Superior temporal gyrus (tissue), 1 donor: ENCODE measurements around the gene KCNE2.
A peak's percentile ranks its signal among the peaks of the same experiment; 100 is the strongest.

Source experiments
- DNase-seq: peaks from one replicate; pipeline ENCODE4 v3.0.0-alpha.2; 2016; ENCODE audit errors: extremely low spot score

The KCNE2 gene

GRCh38 chr21:34363733-34364132 lies at the start of gene KCNE2:
Gene KCNE2, plus strand, starts transcription at chr21:34364006. Its CDS starts 6,473 bp downstream, at chr21:34370479.
- no peak for DNase-seq

- no peak for DNase-seq
Observed at GRCh38 chr21:34319585-34319984, 44.2 kb upstream of the KCNE2 start.

DNA sequence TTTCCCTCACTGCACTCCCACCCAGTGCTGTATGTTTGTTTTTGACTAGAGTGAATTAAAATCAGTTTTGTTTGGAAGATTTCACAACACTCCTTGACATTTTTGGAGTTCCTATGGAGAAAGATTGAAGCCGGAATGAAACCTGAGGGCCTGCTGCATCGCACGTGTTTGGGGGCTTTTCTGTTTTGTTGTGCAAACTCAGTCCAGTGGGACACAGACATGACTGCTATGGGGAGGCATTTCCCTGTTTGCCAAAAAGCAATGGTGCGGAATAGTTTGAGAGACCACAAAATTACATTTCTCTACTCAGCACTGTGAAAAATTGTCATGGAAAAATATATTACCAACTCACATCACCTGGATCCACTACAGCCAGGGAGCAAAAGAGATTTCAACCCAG lies 43.8 kb upstream of the KCNE2 start:
- DNase-seq: no peak

- no peak for DNase-seq
Observed at GRCh38 chr21:34330055-34330454, 33.8 kb upstream of the KCNE2 start.

GRCh38 chr21:34331726-34332125 lies 32.1 kb upstream of the KCNE2 start:
- DNase-seq: no peak

DNA sequence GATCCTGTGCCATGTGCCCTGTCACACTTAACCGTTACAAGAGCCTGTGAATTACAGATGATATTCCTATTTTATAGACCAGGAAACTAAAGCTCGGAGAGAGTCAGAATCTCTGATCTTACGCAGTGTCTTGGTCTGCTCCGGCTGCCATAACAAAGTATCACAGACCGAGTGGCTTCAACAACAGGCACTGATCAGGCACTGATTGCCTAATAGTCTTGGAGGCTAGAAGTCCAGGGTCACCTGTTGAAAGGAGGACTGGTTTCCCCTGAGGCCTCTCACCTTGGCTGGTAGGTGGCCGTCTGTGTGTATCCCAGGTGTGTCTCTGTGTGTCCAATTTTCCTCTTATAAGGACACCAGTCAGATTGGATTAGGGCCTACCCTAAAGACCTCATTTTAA lies 31.5 kb upstream of the KCNE2 start:
- DNase-seq: no peak

GRCh38 chr21:34333121-34333739 lies 30.6 kb upstream of the KCNE2 start:
- peak; percentile 17 for DNase-seq

DNA sequence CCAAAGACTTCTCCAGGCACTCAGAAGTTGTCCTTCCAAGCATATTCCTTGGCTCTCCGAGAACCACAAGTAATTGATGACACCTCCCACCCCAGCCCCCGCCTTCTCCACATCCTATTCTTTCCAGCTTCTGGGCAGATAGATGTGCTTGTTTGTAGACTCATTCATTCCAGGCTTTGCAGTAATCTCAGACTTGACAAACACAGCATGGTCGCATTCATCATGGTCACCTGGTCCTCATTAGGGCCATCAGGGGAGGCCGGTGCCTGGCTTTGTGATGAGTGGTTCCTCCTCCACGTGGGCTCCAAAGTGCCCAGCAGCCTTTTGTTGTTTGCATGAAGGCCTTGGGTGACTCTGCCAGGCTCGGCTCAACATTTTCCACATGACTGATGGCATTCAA lies 28.5 kb upstream of the KCNE2 start:
- DNase-seq: no peak

DNA sequence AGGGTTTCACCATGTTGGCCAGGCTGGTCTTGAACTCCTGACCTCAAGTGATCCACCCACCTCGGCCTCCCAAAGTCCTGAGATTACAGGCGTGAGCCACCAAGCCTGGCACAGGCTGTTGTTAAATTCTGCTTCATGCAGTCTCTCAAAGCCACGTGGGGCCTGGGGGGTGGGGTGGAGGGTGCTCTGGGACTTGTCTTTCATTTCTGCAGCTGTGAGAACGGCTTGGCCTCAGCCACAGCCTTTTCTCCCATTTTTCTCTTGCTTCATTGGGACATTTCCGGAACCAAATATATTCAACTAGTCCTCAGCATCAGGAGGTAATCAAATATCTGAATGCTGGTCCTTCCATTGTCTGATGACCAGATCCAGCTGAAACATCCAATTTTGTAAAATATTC lies 27.6 kb upstream of the KCNE2 start:
- no peak for DNase-seq

DNA sequence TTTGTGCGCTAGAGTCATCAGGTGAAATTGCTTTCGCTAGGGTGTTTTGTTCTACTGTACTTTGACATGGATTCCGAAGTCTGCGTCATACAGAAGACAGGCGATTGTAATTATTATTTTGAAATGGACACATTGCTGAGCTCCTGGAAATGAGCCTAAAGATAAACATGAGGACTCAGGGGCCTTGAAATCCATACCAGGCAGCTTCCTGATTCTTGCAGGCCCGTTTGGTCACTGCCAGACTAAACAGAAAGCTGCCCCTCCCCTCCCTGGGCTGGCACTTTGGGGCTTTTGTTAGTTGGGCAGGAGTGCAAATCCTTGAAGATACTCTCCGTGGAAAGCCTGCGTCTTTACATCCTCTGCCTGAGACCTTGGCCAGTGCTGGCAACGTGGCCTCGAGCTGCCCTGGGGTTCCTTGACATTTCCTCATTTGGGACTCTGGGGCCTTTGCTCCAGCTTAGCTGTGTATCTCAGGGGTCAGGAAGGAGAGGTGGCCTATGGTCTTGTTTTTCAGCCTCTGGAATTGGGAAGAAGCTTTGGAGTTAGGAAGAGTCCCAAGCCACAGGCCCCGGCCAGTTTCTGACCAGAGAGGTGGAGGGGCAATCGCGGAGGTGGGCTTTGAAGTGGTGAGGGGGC lies 26.9 kb upstream of the KCNE2 start:
- no peak for DNase-seq

DNA sequence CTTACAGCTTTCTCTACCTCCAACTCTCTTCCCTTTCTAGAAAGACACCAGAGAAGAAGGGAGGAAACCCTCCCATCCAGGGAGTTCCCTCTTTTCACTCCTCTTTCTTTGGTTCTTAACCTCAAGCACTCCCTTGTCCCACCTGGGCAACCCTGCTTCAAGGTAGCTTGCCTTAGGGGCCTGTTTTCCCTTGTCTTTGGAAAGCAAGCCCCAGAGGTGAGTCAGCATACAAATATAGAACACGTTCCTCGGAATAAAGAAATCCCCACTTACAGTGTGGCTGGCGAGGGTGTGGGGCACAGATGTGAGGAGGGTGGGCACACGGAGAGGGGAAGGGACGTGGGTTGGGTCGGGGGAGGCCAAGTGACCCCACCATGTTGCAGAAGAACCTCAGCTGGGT lies 26.1 kb upstream of the KCNE2 start:
- DNase-seq: no peak

GRCh38 chr21:34338226-34338625 lies 25.6 kb upstream of the KCNE2 start:
- no peak for DNase-seq

- DNase-seq: no peak
Observed at GRCh38 chr21:34340061-34340460, 23.7 kb upstream of the KCNE2 start.

DNA sequence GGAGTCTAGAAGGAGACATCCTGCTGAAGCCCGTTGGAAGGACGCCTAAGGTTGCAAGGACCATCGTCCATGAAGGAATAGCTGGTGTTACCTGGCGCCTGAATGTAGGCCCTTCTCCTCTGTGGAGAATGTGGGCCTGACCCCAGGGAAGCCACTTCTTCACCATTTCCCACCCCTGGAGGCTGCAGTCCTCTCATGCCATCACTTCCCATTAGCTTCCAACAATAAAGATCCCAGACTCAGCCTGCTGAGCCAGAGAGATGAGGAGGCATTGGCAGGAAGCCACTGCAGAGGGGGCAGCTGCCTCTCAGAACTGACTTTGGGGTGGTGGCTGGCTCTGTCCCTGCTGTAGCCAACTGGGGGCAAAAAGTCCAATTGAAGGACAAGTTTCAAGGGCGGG lies 21.3 kb upstream of the KCNE2 start:
- no peak for DNase-seq

DNA sequence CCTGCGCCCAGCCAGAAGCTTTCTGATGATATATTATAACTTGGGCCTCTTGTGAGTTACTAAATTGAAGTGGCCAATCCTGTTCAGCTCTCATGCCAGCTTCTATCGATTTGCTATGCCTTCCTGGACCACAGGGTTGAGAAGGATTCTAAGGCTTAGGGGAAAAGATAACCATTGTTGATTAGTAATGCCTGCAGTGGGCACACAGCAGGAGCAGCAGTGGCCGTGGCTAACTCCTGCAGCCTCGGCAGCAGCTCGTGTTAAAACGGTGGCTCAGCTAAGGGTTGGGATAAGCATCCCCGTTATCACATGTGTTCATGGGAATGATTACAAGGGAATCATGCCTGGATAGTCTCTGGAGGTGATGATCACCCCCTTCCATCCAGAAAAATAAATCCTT lies 20.5 kb upstream of the KCNE2 start:
- no peak for DNase-seq

DNA sequence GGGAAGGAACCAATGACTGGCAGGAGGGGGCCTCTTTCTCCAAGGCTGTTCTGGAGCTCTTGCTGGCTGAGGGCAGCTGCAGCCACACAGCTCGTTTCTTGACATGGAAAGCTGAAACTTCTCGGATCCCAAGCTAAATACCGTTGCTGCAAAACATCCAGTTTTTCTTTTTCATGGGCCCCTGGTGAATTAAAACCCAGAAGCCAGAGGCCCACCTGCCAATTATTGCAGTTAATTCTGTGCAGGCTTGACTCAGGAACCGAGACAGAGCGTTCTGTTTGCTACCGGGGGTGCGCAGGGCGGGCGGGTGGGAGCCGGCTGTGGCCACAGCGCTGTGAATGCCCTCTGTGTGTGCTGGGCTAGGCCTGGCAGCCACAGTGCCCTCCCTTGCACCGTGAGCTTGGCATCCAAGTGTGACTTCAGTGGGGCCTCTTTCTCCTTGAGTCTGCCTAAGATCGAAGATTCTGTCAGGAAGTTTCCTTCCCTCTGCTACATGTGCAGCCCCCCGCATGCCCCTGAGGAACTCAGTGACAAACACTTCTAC lies 19.9 kb upstream of the KCNE2 start:
- DNase-seq: peak; percentile 63

GRCh38 chr21:34344584-34344983 lies 19.2 kb upstream of the KCNE2 start:
- DNase-seq: no peak

- no peak for DNase-seq
Observed at GRCh38 chr21:34345091-34345871, 18.5 kb upstream of the KCNE2 start.

- DNase-seq: no peak
Observed at GRCh38 chr21:34345892-34346291, 17.9 kb upstream of the KCNE2 start.

DNA sequence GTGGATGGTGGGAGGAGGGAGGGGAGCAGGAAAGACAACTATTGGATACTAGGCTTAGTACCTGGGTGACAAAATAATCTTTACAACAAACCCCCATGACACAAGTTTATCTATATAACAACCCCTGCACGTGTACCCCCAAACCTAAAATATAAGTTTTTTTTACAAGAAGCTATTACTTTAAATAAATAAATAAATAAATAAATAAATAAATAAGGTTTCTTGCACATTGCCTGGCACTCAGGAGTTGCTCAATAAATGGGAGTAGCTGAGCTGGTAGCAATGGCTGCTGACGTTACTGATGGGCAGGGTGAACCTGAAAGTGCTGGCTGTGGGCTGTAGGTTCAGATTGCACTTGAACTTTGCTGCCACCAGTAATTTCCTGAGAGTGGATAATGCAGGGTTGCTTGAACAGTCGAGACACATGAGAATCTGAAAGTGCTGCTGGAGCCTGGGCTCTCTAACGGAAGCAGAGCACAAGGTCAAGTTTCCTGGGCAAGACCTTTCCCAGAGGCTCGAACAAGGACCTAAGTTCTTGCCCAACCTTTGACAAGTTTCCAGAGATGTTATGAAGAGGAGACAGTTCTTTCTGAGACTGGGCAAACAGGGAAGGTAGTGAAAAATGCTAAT lies 14.8 kb upstream of the KCNE2 start:
- DNase-seq: no peak

DNA sequence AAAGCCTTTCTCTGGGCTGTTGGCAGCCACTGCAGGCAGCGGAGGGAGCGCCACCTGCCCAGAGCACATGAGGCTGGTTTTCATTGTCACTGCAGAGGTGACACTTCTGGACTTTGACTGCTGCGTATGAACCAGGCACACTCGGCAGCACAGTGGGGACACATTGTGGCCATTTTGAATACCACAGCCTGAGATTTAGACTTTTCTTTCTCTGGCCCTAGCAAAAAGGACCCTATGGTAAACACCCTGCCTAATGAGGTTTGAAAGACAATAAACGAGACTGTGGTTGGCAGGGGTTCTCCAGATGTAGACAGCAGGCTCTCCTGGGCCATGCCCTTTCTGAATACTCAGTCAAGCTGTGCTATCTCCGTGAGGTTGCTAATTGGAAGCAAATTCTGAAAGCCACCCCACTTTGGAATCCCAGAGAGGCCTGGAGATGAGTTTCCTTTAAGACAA lies 12.0 kb upstream of the KCNE2 start:
- peak; percentile 86 for DNase-seq

GRCh38 chr21:34352556-34352955 lies 11.2 kb upstream of the KCNE2 start:
- no peak for DNase-seq
